HL-60 (cell line): ENCODE measurements around the gene TENM4.

ENCODE experiments used
- DNase-seq, 2 experiments: peaks; one replicate each; pipeline ENCODE4 v3.0.0-alpha.2; 2010 to 2020; ENCODE audit warnings: low read depth in 1 of 2, low spot score in 1 of 2
- H3K27ac ChIP-seq: fragments of 250-450 bp; sonication (Bioruptor Pico); replicated peaks from 2 replicates; pipeline ENCODE4 v1.5.1; 2020; ENCODE audit warnings: mild to moderate bottlenecking, moderate library complexity
- H3K27me3 ChIP-seq: fragments of 250-450 bp; sonication (Bioruptor Pico); 2 replicates; pipeline ENCODE4 v1.5.1; 2021; ENCODE audit warnings: mild to moderate bottlenecking, moderate library complexity; ENCODE audit not compliant: insufficient read depth, poor library complexity, severe bottlenecking
- H3K4me3 ChIP-seq: replicated peaks from 2 replicates; pipeline ENCODE4 v1.5.1; 2011; ENCODE audit warnings: mild to moderate bottlenecking, control low read depth, low read length; ENCODE audit not compliant: insufficient read depth
- CTCF ChIP-seq: IDR thresholded peaks from one replicate; pipeline ENCODE4 v1.5.1; 2011; ENCODE audit warnings: low read length, control low read depth, inconsistent platforms; ENCODE audit not compliant: insufficient read depth
- GABPA ChIP-seq: IDR thresholded peaks from 2 replicates; pipeline ENCODE4 v1.6.1; 2012; ENCODE audit warnings: low read depth
- POLR2AphosphoS5 ChIP-seq: IDR thresholded peaks from 2 replicates; pipeline ENCODE4 v1.6.1; 2012; ENCODE audit warnings: low read depth
- REST ChIP-seq: IDR thresholded peaks from 2 replicates; pipeline ENCODE4 v1.6.1; 2012; ENCODE audit warnings: low read depth; ENCODE audit not compliant: insufficient replicate concordance
- SPI1 ChIP-seq: IDR thresholded peaks from 2 replicates; pipeline ENCODE4 v1.6.1; 2012; ENCODE audit warnings: low read depth, mild to moderate bottlenecking, borderline replicate concordance

Gene TENM4

GRCh38 chr11:79422866-79423265 lies 18.0 kb downstream of the TENM4 start:
- Histone ChIP-seq H3K27ac (no peak overlapping the region), H3K4me3 (no peak overlapping the region), H3K27me3 (no peaks in the 10 kb centered on the region)
- DNase-seq, result no peak
- TF ChIP-seq POLR2AphosphoS5, result no peak
- no peak for TF ChIP-seq CTCF
- no peak for TF ChIP-seq GABPA
- TF ChIP-seq REST, result no peak
- no peak for TF ChIP-seq SPI1

- DNase-seq, result no peak
- H3K27ac ChIP-seq, result no peak overlapping the region
- H3K27me3 ChIP-seq, result no peaks in the 10 kb centered on the region
- no peak for TF ChIP-seq CTCF
- no peak for TF ChIP-seq POLR2AphosphoS5
- no peak for TF ChIP-seq GABPA
- TF ChIP-seq REST, result no peak
- no peak for TF ChIP-seq SPI1
- H3K4me3 ChIP-seq, result no peak overlapping the region
Measured at GRCh38 chr11:79421820-79422219, 19.0 kb downstream of the TENM4 start.

- Histone ChIP-seq H3K27ac (no peak overlapping the region), H3K4me3 (no peak overlapping the region), H3K27me3 (no peaks in the 10 kb centered on the region)
- no peak for DNase-seq
- no peak for TF ChIP-seq POLR2AphosphoS5
- no peak for TF ChIP-seq CTCF
- TF ChIP-seq SPI1, result no peak
- TF ChIP-seq REST, result no peak
- no peak for TF ChIP-seq GABPA
Measured at GRCh38 chr11:79419120-79419519, 21.7 kb downstream of the TENM4 start.
